Spleen (tissue), 11 donors: ENCODE data around the gene BTLA. TPM values are rescaled to one million over a fixed set of nuclear protein-coding genes. Genes with fewer than 3 reads are reported as not detected.
A peak's percentile ranks its signal among the peaks of the same experiment; 100 is the strongest.
"Not testable (repeated sequence)": the region's sequence is repeated elsewhere in the genome, so short reads cannot be mapped to it uniquely, and the experiment has no call there.

ENCODE experiments used
- DNase-seq: peaks from one replicate; pipeline ENCODE4 v3.0.0-alpha.2; 2020
- H3K27ac ChIP-seq, 8 donors: fragments of 200-600 bp; sonication (generic) in 7 of 8; 1 replicate in 4 of 8; 2 replicates in 4 of 8; pipeline versions ENCODE4 v1.5.0 to v1.8.0; 2016 to 2021; ENCODE audit warnings: inconsistent platforms in 4 of 8, mild to moderate bottlenecking in 4 of 8, moderate library complexity in 1 of 8
- H3K27me3 ChIP-seq, 7 donors: fragments of 200-600 bp; sonication (generic) in 6 of 7; replicated peaks in 1 of 7; 1 replicate in 4 of 7; 2 replicates in 3 of 7; pipeline versions ENCODE4 v1.5.0 to v1.8.0; 2016 to 2021; ENCODE audit warnings: inconsistent platforms in 3 of 7, mild to moderate bottlenecking in 1 of 7
- H3K36me3 ChIP-seq, 6 donors: fragments of 200-600 bp; sonication (generic) in 5 of 6; 1 replicate in 4 of 6; 2 replicates in 2 of 6; pipeline versions ENCODE4 v1.5.0 to v1.8.0; 2016 to 2021; ENCODE audit warnings: inconsistent platforms in 2 of 6
- H3K4me1 ChIP-seq, 6 donors: fragments of 200-600 bp; sonication (generic) in 5 of 6; 1 replicate in 3 of 6; 2 replicates in 3 of 6; pipeline versions ENCODE4 v1.5.0 to v1.8.0; 2016 to 2021; ENCODE audit warnings: inconsistent platforms in 3 of 6
- H3K4me3 ChIP-seq, 8 donors: fragments of 200-600 bp; sonication (generic) in 7 of 8; 1 replicate in 4 of 8; 2 replicates in 4 of 8; pipeline versions ENCODE4 v1.5.0 to v1.8.0; 2016 to 2021; ENCODE audit warnings: inconsistent platforms in 4 of 8, mild to moderate bottlenecking in 4 of 8, moderate library complexity in 2 of 8
- H3K9me3 ChIP-seq, 8 donors: fragments of 200-600 bp; sonication (generic) in 7 of 8; 1 replicate in 4 of 8; 2 replicates in 4 of 8; pipeline versions ENCODE4 v1.5.0 to v1.8.0; 2016 to 2021; ENCODE audit warnings: inconsistent platforms in 4 of 8
- CTCF ChIP-seq, 11 experiments: fragments of 200-600 bp in 7 of 11; fragments of 450-650 bp in 4 of 11; sonication (generic) in 4 of 11; IDR thresholded peaks in 8 of 11; conservative IDR thresholded peaks in 3 of 11; 1 replicate in 7 of 11; 2 replicates in 4 of 11; pipeline versions ENCODE4 v1.4.0 to v1.8.0; 2016 to 2021; ENCODE audit warnings: antibody characterized with exemption in 11 of 11, inconsistent platforms in 4 of 11, mild to moderate bottlenecking in 1 of 11
- POLR2A ChIP-seq, 3 donors: fragments of 450-650 bp; IDR thresholded peaks; one replicate each; pipeline ENCODE4 v1.5.1; 2017; ENCODE audit warnings: antibody characterized with exemption in 3 of 3, mild to moderate bottlenecking in 1 of 3
- POLR2AphosphoS5 ChIP-seq, 3 donors: sonication (generic); formaldehyde crosslinking; IDR thresholded peaks; one replicate each; pipeline ENCODE4 v1.5.1; 2017; ENCODE audit warnings: antibody characterized with exemption in 3 of 3
- WGBS, 5 donors: extraction: QIAGEN DNeasy Blood & Tissue Kit in 3 of 5; methylation state at CpG; one replicate each; pipeline versions ENCODE4 v1.1.5 to v1.1.7; 2013 to 2018; 5-methylcytosine and 5-hydroxymethylcytosine counted together
- intact Hi-C: fragments of 100-400 bp; cut with DNase I; formaldehyde crosslinking; loops from one replicate; pipeline ENCODE4 v1.15.0; 2023; ENCODE audit warnings: low total_unique reads
- polyA plus RNA-seq, 3 donors: library from polyadenylated mRNA; stranded (reverse); fragments of 200-250 nt; gene quantifications; one replicate each; pipeline ENCODE4 v1.2.1, GENCODE V29; 2013
- total RNA-seq, 7 donors: library from RNA; depleted of rRNA in 3 of 7; stranded (reverse); fragments of >200 nt in 3 of 7; fragmentation: NEBNext Ultra II Directional in 4 of 7; extraction: Animal tissue kit (Norgen Biotek cat#: 25700) in 4 of 7; gene quantifications; one replicate each; pipeline versions ENCODE4 v1.1.0 to v1.2.1, GENCODE V29; 2016 to 2021
- donor health status: healthy with polysubstance abuse.
- donor health status: DM: no; HTN: no; CAD: no; lungs with moderate emphysema.
- donor health status: DM: no; HTN: no; CAD: no.
- donor health status: Bipolar disorder and iron deficiency.
- donor health status: healthy.
- donor health status: DM: no; HTN: no; CAD: no.
- donor health status: DM: yes; HTN: yes; CAD: no.

The BTLA gene
- total and polyA plus RNA-seq, 10 donors = 12.8 to 46.0 (median 26.1) TPM

GRCh38 chr3:112497897-112498548 is 1.2 kb downstream of the BTLA start:
- DNase-seq = no peak
- TF ChIP-seq CTCF (IDR thresholded peaks at IDR 0.05 in 8 of 11, conservative IDR thresholded peaks at IDR 0.05 in 3 of 11) (no peak), POLR2AphosphoS5 (IDR thresholded peaks at IDR 0.05) (peak in 1 of 3 donors; percentile 58), POLR2A (IDR thresholded peaks at IDR 0.05) (no peak)
- intact Hi-C loops = no loop called here
- H3K4me1 ChIP-seq = peaks cover 0 to 63% (median 21%) of the 10 kb centered on the region in 6 donors
- peaks cover 0 to 6% (median 0%) of the 10 kb centered on the region in 8 donors for H3K9me3 ChIP-seq
- 55 to 76% (median 69%) methylated on average over 11 of the region's 11 CpGs for WGBS, 5 donors
- H3K27ac ChIP-seq = peak overlapping the region in 7 of 8 donors; percentile 49 to 90 (median 73)
- no peaks in the 10 kb centered on the region for H3K27me3 ChIP-seq
- peak overlapping the region; percentile 33 to 73 (median 44) for H3K4me3 ChIP-seq
- peaks cover 0 to 6% (median 0%) of the 10 kb centered on the region in 6 donors for H3K36me3 ChIP-seq

GRCh38 chr3:112496366-112497067 is 2.8 kb downstream of the BTLA start:
- peaks cover 0 to 6% (median 0%) of the 10 kb centered on the region in 6 donors for H3K36me3 ChIP-seq
- H3K4me1 ChIP-seq = peaks cover 4 to 68% (median 25%) of the 10 kb centered on the region in 6 donors
- H3K4me3 ChIP-seq = peak overlapping the region; percentile 33 to 73 (median 44)
- H3K9me3 ChIP-seq = peaks cover 0 to 6% (median 0%) of the 10 kb centered on the region in 8 donors
- H3K27ac ChIP-seq = peak overlapping the region in 5 of 8 donors; percentile 36 to 90 (median 79)
- 56 to 76% (median 66%) methylated on average over 5 of the region's 5 CpGs for WGBS, 5 donors
- intact Hi-C loops = no loop called here
- TF ChIP-seq CTCF (IDR thresholded peaks at IDR 0.05 in 8 of 11, conservative IDR thresholded peaks at IDR 0.05 in 3 of 11) (no peak), POLR2AphosphoS5 (IDR thresholded peaks at IDR 0.05) (no peak), POLR2A (IDR thresholded peaks at IDR 0.05) (no peak)
- H3K27me3 ChIP-seq = no peaks in the 10 kb centered on the region
- DNase-seq = no peak

- H3K9me3 ChIP-seq, intact Hi-C loops, H3K27me3 ChIP-seq, DNase-seq, H3K36me3 ChIP-seq: not testable (repeated sequence)
- H3K27ac ChIP-seq = peak overlapping the region in 2 of 8 donors; percentile 85 to 90
- H3K4me1 ChIP-seq = peaks cover 7 to 74% (median 26%) of the 10 kb centered on the region in 6 donors
- 88 to 98% (median 96%) methylated on average over 3 of the region's 3 CpGs for WGBS, 5 donors
- peak overlapping the region in 2 of 8 donors; percentile 47 to 73 for H3K4me3 ChIP-seq
Measured at GRCh38 chr3:112494448-112494767, 4.9 kb downstream of the BTLA start.

GRCh38 chr3:112492124-112492523 is 7.1 kb downstream of the BTLA start:
- Histone ChIP-seq H3K4me3 (peak overlapping the region in 1 of 8 donors; percentile 35), H3K27me3 (no peaks in the 10 kb centered on the region), H3K36me3 (peaks cover 0 to 16% (median 0%) of the 10 kb centered on the region in 6 donors), H3K4me1 (peaks cover 7 to 92% (median 26%) of the 10 kb centered on the region in 6 donors), H3K9me3 (peaks cover 0 to 6% (median 0%) of the 10 kb centered on the region in 8 donors), H3K27ac (peak overlapping the region in 2 of 8 donors; percentile 85 to 90)
- TF ChIP-seq CTCF (IDR thresholded peaks at IDR 0.05 in 8 of 11, conservative IDR thresholded peaks at IDR 0.05 in 3 of 11) (no peak), POLR2A (IDR thresholded peaks at IDR 0.05) (no peak), POLR2AphosphoS5 (IDR thresholded peaks at IDR 0.05) (no peak)
- no peak for DNase-seq
- intact Hi-C loops = no loop called here
- 90 to 97% (median 94%) methylated on average over 1 of the region's 1 CpG for WGBS, 5 donors
